ENCODE results near the gene SEBOX.

Gene SEBOX

DNA sequence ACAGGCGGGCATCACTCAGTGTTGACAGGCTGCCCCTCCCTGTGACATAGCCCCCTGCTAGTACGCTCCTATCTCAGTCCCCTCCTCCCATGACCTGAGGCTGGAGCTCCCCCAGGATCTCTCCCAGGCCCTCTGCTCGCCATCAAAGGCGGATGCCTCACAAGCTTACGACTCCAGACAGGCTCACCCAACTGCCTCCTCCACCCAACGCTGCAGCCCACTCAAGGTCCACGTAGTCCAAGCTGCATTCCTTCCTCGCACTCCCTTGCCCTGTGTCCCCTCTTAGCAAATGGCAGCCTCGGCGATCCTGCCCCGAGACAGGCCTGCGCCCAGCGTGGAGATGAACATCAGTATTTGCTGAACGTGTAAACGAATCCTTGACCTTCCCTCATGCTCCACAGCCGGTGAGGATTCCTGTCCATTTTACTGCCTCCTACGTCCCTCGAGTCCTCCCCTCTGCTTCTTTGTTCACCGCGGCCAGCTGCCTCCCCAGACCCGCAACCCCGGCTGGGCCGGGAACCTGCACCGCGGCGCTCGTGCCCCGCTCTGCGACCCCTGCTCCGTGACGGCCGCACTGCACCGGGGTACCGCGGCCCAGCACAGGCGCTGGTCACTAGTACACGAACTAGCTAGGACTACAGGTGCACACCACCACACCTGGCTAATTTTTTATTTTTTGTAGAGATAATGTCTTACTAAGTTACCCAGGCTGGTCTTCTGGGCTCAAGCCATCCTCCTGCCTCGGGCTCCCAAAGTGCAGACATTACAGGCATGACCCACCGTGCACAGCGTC lies 46.8 kb downstream of the SEBOX start:
- no peak for DNase-seq

DNA sequence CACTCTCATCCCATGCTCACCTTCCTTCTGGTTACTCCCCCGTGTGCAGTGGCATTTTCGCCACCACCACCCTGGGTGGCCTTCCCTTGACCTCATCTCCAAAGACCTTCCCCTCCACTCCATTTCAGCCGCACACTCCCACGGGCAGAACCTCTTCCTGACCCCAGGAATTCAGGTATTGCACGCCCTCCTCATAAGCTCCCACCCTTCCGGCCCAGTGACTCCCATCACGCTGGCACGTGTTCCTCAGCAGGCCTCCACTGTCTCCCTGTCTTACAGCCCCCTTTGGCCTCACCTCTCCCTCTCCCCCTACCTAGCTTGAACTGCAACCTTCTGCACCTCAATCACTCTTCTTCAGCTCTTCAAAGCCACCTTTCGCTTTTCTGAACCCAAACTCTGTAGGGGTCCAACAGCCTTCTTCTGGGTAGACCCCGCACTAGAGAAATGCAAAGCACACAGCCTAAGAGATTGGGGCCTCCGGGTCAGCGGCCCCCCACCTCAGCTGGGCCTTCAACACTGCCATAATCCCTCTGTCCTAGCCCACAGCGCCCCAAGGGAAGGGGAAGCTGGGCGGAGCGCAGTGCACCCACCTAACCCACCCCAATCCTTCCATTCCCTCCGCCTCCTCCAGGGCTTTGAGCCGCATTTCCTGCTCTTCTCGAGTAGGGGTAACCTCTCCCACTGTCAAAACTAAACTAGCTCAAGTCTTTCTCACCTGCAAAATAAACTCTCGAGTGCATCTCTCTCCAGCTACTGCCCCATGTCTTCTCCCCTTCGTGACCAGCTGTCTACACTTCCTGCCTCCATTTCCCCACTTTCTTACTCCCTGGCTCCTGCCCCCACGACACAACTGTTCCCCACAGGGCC lies 47.7 kb downstream of the SEBOX start:
- DNase-seq = no peak

DNA sequence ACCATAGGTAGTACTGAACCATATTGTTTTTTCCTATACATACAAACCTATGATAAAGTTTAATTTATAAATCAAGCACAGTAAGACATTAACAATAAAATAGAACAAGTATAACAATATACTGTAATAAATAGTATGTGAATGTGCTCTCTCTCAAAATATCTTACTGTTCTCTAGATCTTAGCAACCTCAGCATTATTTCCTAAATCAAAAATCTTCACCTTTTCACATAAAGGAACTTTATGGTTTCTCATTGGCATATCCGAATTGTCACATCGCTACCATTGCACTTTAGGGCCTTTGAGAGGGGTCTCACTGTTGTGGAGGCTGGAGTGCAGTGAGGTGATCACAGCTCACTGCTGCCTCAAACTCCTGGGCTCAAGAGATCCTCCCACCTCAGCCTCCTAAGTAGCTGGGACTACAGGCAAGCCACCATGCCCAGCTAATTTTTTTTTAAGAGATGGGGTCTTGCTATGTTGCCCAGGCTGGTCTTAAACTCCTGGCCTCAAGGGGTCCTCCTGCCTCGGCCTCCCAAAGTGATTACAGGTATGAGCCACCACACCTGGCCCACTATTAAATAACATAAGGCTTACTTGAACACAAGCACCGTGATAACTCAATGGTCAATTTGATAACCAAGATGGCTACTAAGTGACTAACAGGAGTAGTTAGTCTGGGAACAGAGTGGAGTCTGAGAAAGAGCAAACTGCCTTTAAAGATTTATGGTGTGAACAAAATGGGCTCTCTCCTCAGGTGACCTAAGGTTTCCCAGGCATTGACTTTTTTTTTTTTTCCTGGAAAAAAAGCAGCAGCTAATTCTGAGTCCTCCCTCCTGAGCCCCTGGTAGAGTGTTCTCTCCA lies 48.9 kb downstream of the SEBOX start:
- DNase-seq = no peak

DNA sequence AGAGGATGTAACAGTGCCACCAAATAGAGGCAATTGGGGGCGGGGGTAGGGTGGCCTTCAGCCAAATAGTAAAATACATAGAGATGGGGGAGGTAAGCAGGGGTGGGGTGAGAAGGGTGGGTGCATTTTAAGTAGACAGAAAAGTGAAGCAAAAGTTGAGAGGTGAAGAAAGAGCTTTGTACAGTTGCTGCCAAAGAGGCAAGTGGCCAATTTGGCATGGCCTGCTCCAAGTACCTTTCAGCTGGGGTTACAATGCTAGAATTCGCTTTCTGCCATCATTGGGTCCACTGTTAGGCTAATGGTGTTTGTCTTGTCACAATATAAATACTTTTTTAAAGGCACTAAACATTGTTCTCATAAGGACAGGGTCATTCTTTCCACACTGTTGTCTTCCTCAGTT lies 51.2 kb downstream of the SEBOX start:
- no peak for DNase-seq
